GM23248 (cell line): ENCODE measurements around the gene CCDC188. TPM values are rescaled to one million over a fixed set of nuclear protein-coding genes. Genes with fewer than 3 reads are reported as not detected.

Source experiments
- DNase-seq: peaks from one replicate; pipeline ENCODE4 v3.0.0-alpha.2; 2015
- H2AFZ ChIP-seq: fragments of 200-600 bp; sonication (generic); 2 replicates; pipeline ENCODE4 v1.6.1; 2016; ENCODE audit warnings: antibody characterized with exemption
- H3F3A ChIP-seq: fragments of 200-600 bp; sonication (generic); 2 replicates; pipeline ENCODE4 v1.6.1; 2016; ENCODE audit warnings: mild to moderate bottlenecking, antibody characterized with exemption, mixed run types; ENCODE audit not compliant: insufficient read depth
- H3K27ac ChIP-seq: fragments of 200-600 bp; sonication (generic); 2 replicates; pipeline ENCODE4 v1.5.1; 2016; ENCODE audit warnings: mild to moderate bottlenecking
- H3K27me3 ChIP-seq: fragments of 200-600 bp; sonication (generic); replicated peaks from 2 replicates; pipeline ENCODE4 v1.6.1; 2016; ENCODE audit warnings: mild to moderate bottlenecking; ENCODE audit not compliant: insufficient read depth
- H3K36me3 ChIP-seq: fragments of 200-600 bp; sonication (generic); 2 replicates; pipeline ENCODE4 v1.6.1; 2016; ENCODE audit warnings: low read depth, mild to moderate bottlenecking
- H3K4me1 ChIP-seq: fragments of 200-600 bp; sonication (generic); 2 replicates; pipeline ENCODE4 v1.6.1; 2016; ENCODE audit warnings: mild to moderate bottlenecking; ENCODE audit not compliant: insufficient read depth
- H3K4me2 ChIP-seq: fragments of 200-600 bp; sonication (generic); one replicate; pipeline ENCODE4 v1.6.1; 2016; ENCODE audit warnings: mild to moderate bottlenecking; ENCODE audit not compliant: unreplicated experiment
- H3K4me3 ChIP-seq: fragments of 200-600 bp; sonication (generic); 2 replicates; pipeline ENCODE4 v1.5.1; 2016; ENCODE audit warnings: mild to moderate bottlenecking
- H3K79me2 ChIP-seq: fragments of 200-600 bp; sonication (generic); 2 replicates; pipeline ENCODE4 v1.6.1; 2016; ENCODE audit warnings: mild to moderate bottlenecking; ENCODE audit not compliant: insufficient read depth
- H3K9ac ChIP-seq: fragments of 200-600 bp; sonication (generic); 2 replicates; pipeline ENCODE4 v1.6.1; 2016; ENCODE audit warnings: mild to moderate bottlenecking
- H3K9me2 ChIP-seq: fragments of 200-600 bp; sonication (generic); 2 replicates; pipeline ENCODE4 v1.6.1; 2016; ENCODE audit warnings: mixed run types, mild to moderate bottlenecking, moderate library complexity; ENCODE audit not compliant: insufficient read depth
- H3K9me3 ChIP-seq: fragments of 200-600 bp; sonication (generic); one replicate; pipeline ENCODE4 v1.6.1; 2017; ENCODE audit warnings: low read depth
- H4K20me1 ChIP-seq: fragments of 200-600 bp; sonication (generic); 2 replicates; pipeline ENCODE4 v1.6.0; 2016; ENCODE audit not compliant: insufficient read depth
- EZH2 ChIP-seq: fragments of 200-600 bp; sonication (generic); IDR thresholded peaks from 2 replicates; pipeline ENCODE4 v1.6.1; 2018; ENCODE audit warnings: antibody characterized with exemption, mild to moderate bottlenecking; ENCODE audit not compliant: insufficient read depth, poor library complexity, severe bottlenecking
- EZH2phosphoT487 ChIP-seq: fragments of 200-600 bp; sonication (generic); IDR thresholded peaks from 2 replicates; pipeline ENCODE4 v1.6.1; 2018; ENCODE audit warnings: antibody characterized with exemption, moderate library complexity, mild to moderate bottlenecking, low read depth; ENCODE audit not compliant: insufficient read depth
- WGBS, 2 experiments: methylation state at CpG; one replicate each; pipeline ENCODE4 v1.1.6; 2015 to 2017; ENCODE audit warnings: low lambda C conversion rate in 2 of 2, low coverage in 1 of 2; ENCODE audit errors: missing lambda C conversion rate in 2 of 2; 5-methylcytosine and 5-hydroxymethylcytosine counted together
- in situ Hi-C: fragments of 300-500 bp; cut with MboI; formaldehyde crosslinking; loops from 2 replicates; pipeline ENCODE4 v1.15.0; 2020
- polyA plus RNA-seq: library from polyadenylated mRNA; unstranded; fragments of >200 nt; fragmentation: Nextera tagmentation; extraction: Ambion mirVana; gene quantifications from 2 replicates; pipeline ENCODE4 v1.2.1, GENCODE V29; 2016
- total RNA-seq: library from RNA; depleted of rRNA; stranded (reverse); fragments of >200 nt; shearing (Covaris generic); gene quantifications from 2 replicates; pipeline ENCODE4 v1.2.3, GENCODE V29; 2014

CCDC188 gene
- total and polyA plus RNA-seq, 2 experiments from 2014 or later = 1.2 to 1.8 TPM

DNA sequence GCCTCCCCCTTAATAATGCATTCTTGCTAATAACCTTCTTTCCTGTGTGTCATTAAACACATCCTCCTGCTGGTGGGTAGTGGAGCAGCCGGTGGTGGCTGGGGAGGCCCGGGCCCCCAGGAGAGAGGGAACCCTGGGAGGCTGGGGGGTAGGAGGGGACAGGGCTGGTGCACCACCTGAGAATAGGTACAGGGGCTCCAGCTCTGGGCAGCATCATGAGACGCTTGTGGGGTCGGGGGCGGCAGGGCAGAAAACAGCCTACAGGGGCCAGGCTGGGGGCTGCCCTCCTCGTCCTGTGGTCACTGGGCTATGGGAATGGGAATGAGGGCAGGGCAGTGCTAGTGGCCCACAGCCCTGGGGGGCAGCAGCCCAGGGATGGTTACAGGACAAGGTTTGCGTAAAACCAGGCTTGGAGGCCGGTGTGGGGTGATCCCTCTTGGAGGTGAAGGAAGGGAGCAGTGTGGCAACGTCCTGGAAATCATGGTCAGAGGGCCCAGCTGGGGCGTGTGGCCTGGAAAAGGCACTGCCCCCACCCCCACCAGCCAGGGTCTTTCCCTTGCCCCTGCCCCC, 18.5 kb upstream of the CCDC188 start:
- no peak overlapping the region for H3K27ac ChIP-seq
- H3K4me3 ChIP-seq = no peak overlapping the region
- TF ChIP-seq EZH2phosphoT487 = no peak
- no peak for TF ChIP-seq EZH2
- H3K27me3 ChIP-seq = no peaks in the 10 kb centered on the region
- H3K4me1 ChIP-seq = no peaks in the 10 kb centered on the region
- no peaks in the 10 kb centered on the region for H3K36me3 ChIP-seq
- in situ Hi-C loops = no loop called here
- H3K79me2 ChIP-seq = no peaks in the 10 kb centered on the region
- H2AFZ ChIP-seq = no peak overlapping the region
- no peaks in the 10 kb centered on the region for H3K9me3 ChIP-seq
- H3K9ac ChIP-seq = no peak overlapping the region
- no peak overlapping the region for H3K4me2 ChIP-seq
- no peaks in the 10 kb centered on the region for H4K20me1 ChIP-seq
- no peaks in the 10 kb centered on the region for H3K9me2 ChIP-seq
- 68 to 70% methylated on average over 9 to 10 of the region's 10 CpGs for WGBS, 2 experiments
- DNase-seq = no peak
- H3F3A ChIP-seq = no peaks in the 10 kb centered on the region

DNA sequence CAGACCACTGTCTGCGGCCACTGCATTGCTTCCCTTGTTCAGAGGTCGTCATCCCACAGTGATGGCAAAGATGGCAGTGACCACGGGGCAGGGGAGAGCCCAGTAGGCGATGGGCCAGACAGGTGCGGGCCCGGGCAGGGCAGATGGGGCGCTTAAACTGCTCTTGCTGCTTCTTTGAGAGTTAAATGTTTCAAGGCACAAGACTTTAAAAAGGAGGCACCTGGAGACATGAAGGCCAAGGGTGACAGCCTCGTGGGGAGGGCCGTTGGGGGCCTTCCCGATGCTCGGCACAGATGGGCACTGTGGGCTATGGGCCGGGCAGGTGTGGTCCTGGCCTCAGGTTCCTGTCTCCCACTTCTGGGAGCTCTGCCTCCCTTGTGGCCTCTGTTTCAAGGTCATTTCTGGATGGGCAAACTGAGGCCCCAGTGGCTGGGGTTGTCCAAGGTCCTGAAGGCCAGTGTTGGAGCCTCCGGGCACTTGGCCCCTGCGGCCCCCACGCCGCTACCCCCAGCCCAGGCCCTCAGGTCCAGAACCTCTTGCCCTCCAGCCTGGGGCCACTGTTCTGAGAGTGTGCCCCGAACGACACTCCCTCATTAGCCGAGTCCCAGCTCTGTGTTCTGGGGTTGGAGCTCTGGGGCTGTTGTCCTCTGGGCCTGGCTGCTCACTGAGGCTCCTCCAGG, 16.9 kb upstream of the CCDC188 start:
- Histone ChIP-seq H3K4me3 (no peak overlapping the region), H4K20me1 (no peaks in the 10 kb centered on the region), H3K9me3 (no peaks in the 10 kb centered on the region), H3F3A (no peaks in the 10 kb centered on the region), H3K9me2 (no peaks in the 10 kb centered on the region), H3K4me1 (no peaks in the 10 kb centered on the region), H2AFZ (no peak overlapping the region), H3K4me2 (no peak overlapping the region), H3K27me3 (no peaks in the 10 kb centered on the region), H3K36me3 (no peaks in the 10 kb centered on the region), H3K27ac (no peak overlapping the region), H3K79me2 (no peaks in the 10 kb centered on the region), H3K9ac (no peak overlapping the region)
- in situ Hi-C loops = no loop called here
- TF ChIP-seq EZH2 (no peak), EZH2phosphoT487 (no peak)
- 52 to 56% methylated on average over 16 to 19 of the region's 19 CpGs for WGBS, 2 experiments
- no peak for DNase-seq

DNA sequence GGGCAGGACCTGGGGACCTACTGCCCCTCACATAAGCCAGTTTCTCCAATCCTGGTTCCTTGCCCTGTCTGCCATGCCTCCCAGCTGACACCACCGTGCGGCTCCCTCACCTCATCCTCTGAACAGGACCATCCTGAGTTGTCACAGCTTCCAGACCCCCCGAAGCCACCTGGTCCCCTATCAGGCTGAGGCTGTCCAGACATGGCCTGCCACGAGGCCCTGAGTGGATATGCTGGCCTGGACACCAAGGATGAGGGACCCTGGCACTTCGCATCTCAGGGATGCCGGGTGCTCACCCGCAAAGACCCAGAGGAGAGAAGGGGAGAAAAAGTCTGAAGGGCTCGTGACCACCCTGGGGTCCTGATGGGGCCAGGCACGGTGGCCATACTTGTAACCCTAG, 15.8 kb upstream of the CCDC188 start:
- DNase-seq = no peak
- Histone ChIP-seq H3K27me3 (no peaks in the 10 kb centered on the region), H2AFZ (no peak overlapping the region), H3K4me1 (no peaks in the 10 kb centered on the region), H3K9me3 (no peaks in the 10 kb centered on the region), H3K4me3 (no peak overlapping the region), H3K9ac (no peak overlapping the region), H4K20me1 (no peaks in the 10 kb centered on the region), H3K36me3 (no peaks in the 10 kb centered on the region), H3K79me2 (no peaks in the 10 kb centered on the region), H3K27ac (no peak overlapping the region), H3K9me2 (no peaks in the 10 kb centered on the region), H3K4me2 (no peak overlapping the region), H3F3A (no peaks in the 10 kb centered on the region)
- 46 to 58% methylated on average over 8 to 9 of the region's 9 CpGs for WGBS, 2 experiments
- TF ChIP-seq EZH2 = no peak
- no peak for TF ChIP-seq EZH2phosphoT487
- in situ Hi-C loops = no loop called here

GRCh38 chr22:20165913-20166312, 15.1 kb upstream of the CCDC188 start:
- WGBS, 2 experiments = 45 to 46% methylated on average over 7 of the region's 7 CpGs
- Histone ChIP-seq H3K4me1 (no peaks in the 10 kb centered on the region), H3K4me2 (no peak overlapping the region), H4K20me1 (no peaks in the 10 kb centered on the region), H3K9me2 (no peaks in the 10 kb centered on the region), H3F3A (no peaks in the 10 kb centered on the region), H2AFZ (no peak overlapping the region), H3K27me3 (no peaks in the 10 kb centered on the region), H3K9me3 (no peaks in the 10 kb centered on the region), H3K4me3 (no peak overlapping the region), H3K27ac (no peak overlapping the region), H3K36me3 (no peaks in the 10 kb centered on the region), H3K9ac (no peak overlapping the region), H3K79me2 (no peaks in the 10 kb centered on the region)
- in situ Hi-C loops = no loop called here
- no peak for TF ChIP-seq EZH2phosphoT487
- no peak for TF ChIP-seq EZH2
- DNase-seq = no peak
